Measurements from ENCODE around the gene PTPN1. TPM values are rescaled to one million over a fixed set of nuclear protein-coding genes. Genes with fewer than 3 reads are reported as not detected.

PTPN1 gene
- total RNA-seq, 1 experiment from 2014 or later: 63.0 TPM

DNA sequence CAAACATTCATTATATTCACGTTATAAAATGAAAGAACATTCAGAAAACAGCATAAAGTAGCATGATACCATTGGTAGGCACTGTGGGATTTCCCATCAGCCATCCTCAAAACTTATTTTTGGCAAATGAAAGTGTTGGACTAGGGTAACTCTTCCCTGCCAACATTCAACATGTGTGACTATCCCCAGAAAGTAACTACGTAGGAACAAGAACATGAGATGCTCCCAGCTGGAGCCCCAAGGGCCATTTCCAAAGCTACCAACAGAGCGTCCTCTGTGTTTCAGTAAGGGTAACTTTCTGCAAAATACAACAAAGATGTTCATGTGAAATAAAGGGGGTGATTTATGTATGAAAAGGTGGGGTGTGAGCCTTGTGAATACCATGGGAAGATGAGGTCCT is 28.4 kb upstream of the PTPN1 start:
- ChIA-PET CTCF (interaction anchor here (0.6 to 8.4 kb wide), 5 partner anchors 18 to 302 kb away, joined by 4 to 36 read pairs (median 27); no protein-coding TSS in a partner anchor), POLR2A (interaction anchor here (0.9 to 5.7 kb wide), 5 partner anchors 11 to 88 kb away, joined by 3 to 108 read pairs (median 26); partner anchors contain the start of gene PTPN1)
- BruUV-seq (replicated peaks): no TSS peak
- Mint-ChIP-seq H3K27ac (ENCODE audit: low read depth, unreplicated experiment) (no peak overlapping the region), H3K9me3 (ENCODE audit: unreplicated experiment) (no peaks in the 10 kb centered on the region), H3K27me3 (ENCODE audit: insufficient read depth, unreplicated experiment) (no peaks in the 10 kb centered on the region), H3K4me1 (ENCODE audit: insufficient read depth, unreplicated experiment) (peaks cover 12% of the 10 kb centered on the region), H3K4me3 (ENCODE audit: unreplicated experiment) (no peak overlapping the region), H3K36me3 (ENCODE audit: insufficient read depth, unreplicated experiment) (no peaks in the 10 kb centered on the region)
- TF ChIP-seq, protein P1, sequence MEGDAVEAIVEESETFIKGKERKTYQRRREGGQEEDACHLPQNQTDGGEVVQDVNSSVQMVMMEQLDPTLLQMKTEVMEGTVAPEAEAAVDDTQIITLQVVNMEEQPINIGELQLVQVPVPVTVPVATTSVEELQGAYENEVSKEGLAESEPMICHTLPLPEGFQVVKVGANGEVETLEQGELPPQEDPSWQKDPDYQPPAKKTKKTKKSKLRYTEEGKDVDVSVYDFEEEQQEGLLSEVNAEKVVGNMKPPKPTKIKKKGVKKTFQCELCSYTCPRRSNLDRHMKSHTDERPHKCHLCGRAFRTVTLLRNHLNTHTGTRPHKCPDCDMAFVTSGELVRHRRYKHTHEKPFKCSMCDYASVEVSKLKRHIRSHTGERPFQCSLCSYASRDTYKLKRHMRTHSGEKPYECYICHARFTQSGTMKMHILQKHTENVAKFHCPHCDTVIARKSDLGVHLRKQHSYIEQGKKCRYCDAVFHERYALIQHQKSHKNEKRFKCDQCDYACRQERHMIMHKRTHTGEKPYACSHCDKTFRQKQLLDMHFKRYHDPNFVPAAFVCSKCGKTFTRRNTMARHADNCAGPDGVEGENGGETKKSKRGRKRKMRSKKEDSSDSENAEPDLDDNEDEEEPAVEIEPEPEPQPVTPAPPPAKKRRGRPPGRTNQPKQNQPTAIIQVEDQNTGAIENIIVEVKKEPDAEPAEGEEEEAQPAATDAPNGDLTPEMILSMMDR (IDR thresholded peaks at IDR 0.05; ENCODE audit: unreplicated experiment): no peak
- no peak for DNase-seq (ENCODE audit: unreplicated experiment)
- intact Hi-C loops (cut with micrococcal nuclease): no loop called here

DNA sequence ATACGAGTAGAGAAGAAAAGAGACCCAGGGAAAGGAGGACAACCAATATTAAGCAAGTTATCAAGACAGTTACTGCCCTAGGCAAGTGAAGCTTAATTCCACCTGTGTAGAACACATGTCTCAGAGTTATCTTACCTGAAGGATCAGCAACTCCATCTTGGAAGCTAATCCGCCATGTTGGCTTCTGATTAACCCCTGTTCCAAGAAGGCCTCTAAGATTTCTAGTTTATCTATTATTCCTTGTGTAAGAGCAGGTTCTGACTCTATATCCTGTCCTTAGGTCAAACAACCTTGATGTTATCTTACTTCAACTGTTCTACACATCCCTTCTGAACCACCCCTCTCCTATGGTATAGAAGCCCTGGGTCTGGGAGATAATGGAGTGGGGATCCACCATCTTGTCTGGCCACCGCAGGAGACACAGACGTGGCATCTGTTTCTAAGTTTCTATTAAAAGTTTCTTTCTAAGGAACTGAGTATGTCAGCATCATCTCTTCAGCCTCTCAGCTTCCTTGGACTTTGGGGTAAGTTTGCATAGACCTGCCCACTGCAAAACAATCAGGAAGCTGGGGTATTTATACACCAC is 27.7 kb upstream of the PTPN1 start:
- no TSS peak for BruUV-seq (replicated peaks)
- no peaks in the 10 kb centered on the region for H3K36me3 Mint-ChIP-seq (ENCODE audit: insufficient read depth, unreplicated experiment)
- ChIA-PET POLR2A (interaction anchor here (0.6 to 5.7 kb wide), 20 partner anchors 11 to 367 kb away, joined by 3 to 108 read pairs (median 7); partner anchors contain the start of gene PTPN1), CTCF (interaction anchor here (1.0 to 3.1 kb wide), 8 partner anchors 10 to 297 kb away, joined by 3 to 34 read pairs (median 8); no protein-coding TSS in a partner anchor)
- peak overlapping the region; percentile 90 for H3K27ac Mint-ChIP-seq (ENCODE audit: low read depth, unreplicated experiment)
- no peak for DNase-seq (ENCODE audit: unreplicated experiment)
- H3K9me3 Mint-ChIP-seq (ENCODE audit: unreplicated experiment): no peaks in the 10 kb centered on the region
- TF ChIP-seq, protein P1 (IDR thresholded peaks at IDR 0.05; ENCODE audit: unreplicated experiment): no peak
- peak overlapping the region; percentile 75 for H3K4me3 Mint-ChIP-seq (ENCODE audit: unreplicated experiment)
- H3K27me3 Mint-ChIP-seq (ENCODE audit: insufficient read depth, unreplicated experiment): no peaks in the 10 kb centered on the region
- H3K4me1 Mint-ChIP-seq (ENCODE audit: insufficient read depth, unreplicated experiment): peaks cover 12% of the 10 kb centered on the region
- intact Hi-C loops (cut with micrococcal nuclease): no loop called here

DNA sequence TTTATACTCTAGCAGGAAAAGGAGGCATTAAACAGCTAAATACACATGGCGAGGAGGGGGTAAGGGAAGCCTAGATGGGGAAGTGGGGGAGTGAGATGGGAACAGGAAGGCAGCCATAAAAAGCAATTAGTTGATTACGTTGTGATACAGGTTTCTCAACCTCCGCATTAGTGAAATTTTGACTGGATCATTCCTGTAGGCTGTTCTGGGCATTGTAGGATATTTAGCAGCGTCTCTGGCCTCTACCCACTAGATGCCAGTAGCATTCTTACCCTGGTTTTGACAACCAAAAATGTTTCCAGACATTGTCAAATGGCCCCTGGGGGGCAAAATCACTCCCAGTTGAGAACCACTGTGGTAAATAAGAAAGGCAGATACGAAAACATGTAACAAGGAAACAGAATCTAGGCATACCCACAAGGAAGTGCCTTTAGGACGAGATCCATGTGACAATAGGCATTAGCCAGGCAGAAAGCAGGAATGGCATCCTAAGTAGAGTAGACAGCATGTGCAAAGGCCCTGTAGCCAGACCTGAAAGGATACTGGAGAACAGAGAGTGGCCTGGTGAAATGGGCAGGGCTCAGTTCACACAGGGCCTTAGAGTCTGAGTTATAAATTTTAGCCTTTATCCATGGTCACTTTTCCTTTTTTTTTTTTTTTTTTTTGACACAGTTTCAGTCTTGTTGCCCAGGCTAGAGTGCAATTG is 25.8 kb upstream of the PTPN1 start:
- ChIA-PET POLR2A (interaction anchor here (0.6 to 5.7 kb wide), 38 partner anchors 9 to 381 kb away, joined by 3 to 108 read pairs (median 4); partner anchors contain the start of gene PTPN1), CTCF (interaction anchor here (0.6 to 3.1 kb wide), 20 partner anchors 15 to 400 kb away, joined by 3 to 34 read pairs (median 4); no protein-coding TSS in a partner anchor)
- peaks cover 12% of the 10 kb centered on the region for H3K4me1 Mint-ChIP-seq (ENCODE audit: insufficient read depth, unreplicated experiment)
- BruUV-seq (replicated peaks): no TSS peak
- H3K27ac Mint-ChIP-seq (ENCODE audit: low read depth, unreplicated experiment): peak overlapping the region; percentile 90
- H3K4me3 Mint-ChIP-seq (ENCODE audit: unreplicated experiment): peak overlapping the region; percentile 75
- intact Hi-C loops (cut with micrococcal nuclease): loop anchor here (1.0 kb wide), 1 partner anchor 92 kb away; no protein-coding TSS in a partner anchor
- H3K27me3 Mint-ChIP-seq (ENCODE audit: insufficient read depth, unreplicated experiment): no peaks in the 10 kb centered on the region
- peak; percentile 30 for DNase-seq (ENCODE audit: unreplicated experiment)
- no peaks in the 10 kb centered on the region for H3K9me3 Mint-ChIP-seq (ENCODE audit: unreplicated experiment)
- no peaks in the 10 kb centered on the region for H3K36me3 Mint-ChIP-seq (ENCODE audit: insufficient read depth, unreplicated experiment)
- TF ChIP-seq, protein P1 (IDR thresholded peaks at IDR 0.05; ENCODE audit: unreplicated experiment): peak; percentile 29

DNA sequence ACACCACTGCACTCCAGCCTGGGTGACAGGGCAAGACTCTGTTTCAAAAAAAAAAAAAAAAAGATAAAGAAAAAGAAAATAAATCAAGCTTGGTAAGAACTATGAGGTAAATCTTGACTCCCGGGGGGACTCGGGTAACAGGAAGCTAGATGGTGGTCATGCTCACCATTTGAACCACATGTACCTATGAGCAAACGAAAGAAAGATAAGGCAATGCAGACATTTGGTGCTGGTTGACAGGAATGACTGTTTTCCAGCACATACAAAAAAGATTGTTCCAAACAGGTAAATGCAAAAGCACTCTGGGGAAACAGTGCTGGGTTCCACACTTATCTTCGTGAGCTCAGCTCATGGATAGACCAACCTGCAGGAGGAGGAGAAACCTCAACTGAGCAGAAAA is 22.8 kb upstream of the PTPN1 start:
- Mint-ChIP-seq H3K27me3 (ENCODE audit: insufficient read depth, unreplicated experiment) (no peaks in the 10 kb centered on the region), H3K4me3 (ENCODE audit: unreplicated experiment) (no peak overlapping the region), H3K9me3 (ENCODE audit: unreplicated experiment) (no peaks in the 10 kb centered on the region), H3K36me3 (ENCODE audit: insufficient read depth, unreplicated experiment) (peaks cover 4% of the 10 kb centered on the region), H3K4me1 (ENCODE audit: insufficient read depth, unreplicated experiment) (peaks cover 16% of the 10 kb centered on the region), H3K27ac (ENCODE audit: low read depth, unreplicated experiment) (no peak overlapping the region)
- intact Hi-C loops (cut with micrococcal nuclease): no loop called here
- TF ChIP-seq, protein P1 (IDR thresholded peaks at IDR 0.05; ENCODE audit: unreplicated experiment): no peak
- DNase-seq (ENCODE audit: unreplicated experiment): no peak
- POLR2A ChIA-PET: interaction anchor here (0.6 to 20.5 kb wide), 5 partner anchors 27 to 172 kb away, joined by 3 to 480 read pairs (median 4); partner anchors contain the start of gene PTPN1
- no TSS peak for BruUV-seq (replicated peaks)
- CTCF ChIA-PET: interaction anchor here (0.7 to 1.2 kb wide), 8 partner anchors 10 to 103 kb away, joined by 3 to 7 read pairs (median 4); no protein-coding TSS in a partner anchor

All from MCF 10A (cell line).